Mesothelial cell of epicardium (in vitro differentiated cells): ENCODE measurements around the gene MATK. TPM values are rescaled to one million over a fixed set of nuclear protein-coding genes. Genes with fewer than 3 reads are reported as not detected.

Source experiments
- DNase-seq, 2 experiments: peaks; one replicate each; pipeline ENCODE4 v3.0.0; 2021; ENCODE audit warnings: low spot score in 2 of 2; ENCODE audit not compliant: unreplicated experiment in 2 of 2
- H3K27ac Mint-ChIP-seq: 2 replicates; pipeline ENCODE4 v1.8.0; 2021; ENCODE audit warnings: mixed read lengths
- H3K27me3 Mint-ChIP-seq: 2 replicates; pipeline ENCODE4 v1.8.0; 2021; ENCODE audit warnings: low read depth, mixed read lengths
- H3K36me3 Mint-ChIP-seq: 2 replicates; pipeline ENCODE4 v1.8.0; 2021; ENCODE audit warnings: mixed read lengths
- H3K4me1 Mint-ChIP-seq: 2 replicates; pipeline ENCODE4 v1.8.0; 2021; ENCODE audit warnings: mixed read lengths
- H3K4me3 Mint-ChIP-seq: 2 replicates; pipeline ENCODE4 v1.8.0; 2021; ENCODE audit warnings: mild to moderate bottlenecking, moderate library complexity, mixed read lengths
- H3K9me3 Mint-ChIP-seq: 2 replicates; pipeline ENCODE4 v1.8.0; 2021; ENCODE audit warnings: mixed read lengths
- CTCF ChIP-seq: fragments of 200-600 bp; sonication (generic); IDR thresholded peaks from one replicate; pipeline ENCODE4 v1.5.0; 2021; ENCODE audit warnings: antibody characterized with exemption; ENCODE audit not compliant: unreplicated experiment
- total RNA-seq: library from RNA; stranded (reverse); gene quantifications from 3 replicates; pipeline ENCODE4 v1.2.1, GENCODE V29; 2021

The MATK gene
- total RNA-seq, 1 donor from 2014 or later: 3.7 TPM

- Mint-ChIP-seq H3K9me3 (no peaks in the 10 kb centered on the region), H3K27ac (no peak overlapping the region), H3K4me1 (no peaks in the 10 kb centered on the region), H3K4me3 (no peak overlapping the region), H3K27me3 (no peaks in the 10 kb centered on the region), H3K36me3 (no peaks in the 10 kb centered on the region)
- no peak for DNase-seq
- no peak for TF ChIP-seq CTCF
Measured at GRCh38 chr19:3823350-3823713, 37.2 kb upstream of the MATK start.

- H3K27ac Mint-ChIP-seq: no peak overlapping the region
- DNase-seq: no peak
- H3K4me3 Mint-ChIP-seq: no peak overlapping the region
- no peaks in the 10 kb centered on the region for H3K9me3 Mint-ChIP-seq
- no peaks in the 10 kb centered on the region for H3K27me3 Mint-ChIP-seq
- H3K36me3 Mint-ChIP-seq: no peaks in the 10 kb centered on the region
- no peak for TF ChIP-seq CTCF
- no peaks in the 10 kb centered on the region for H3K4me1 Mint-ChIP-seq
Measured at GRCh38 chr19:3822683-3823349, 36.6 kb upstream of the MATK start.

- Mint-ChIP-seq H3K27ac (no peak overlapping the region), H3K36me3 (no peaks in the 10 kb centered on the region), H3K27me3 (no peaks in the 10 kb centered on the region), H3K9me3 (no peaks in the 10 kb centered on the region), H3K4me3 (no peak overlapping the region), H3K4me1 (no peaks in the 10 kb centered on the region)
- peak; percentile 99 for TF ChIP-seq CTCF
- DNase-seq: peak in 1 of 2 experiments; percentile 72
Measured at GRCh38 chr19:3821857-3822364, 35.7 kb upstream of the MATK start.

- no peaks in the 10 kb centered on the region for H3K36me3 Mint-ChIP-seq
- H3K9me3 Mint-ChIP-seq: no peaks in the 10 kb centered on the region
- no peak for DNase-seq
- no peaks in the 10 kb centered on the region for H3K27me3 Mint-ChIP-seq
- no peak overlapping the region for H3K4me3 Mint-ChIP-seq
- H3K4me1 Mint-ChIP-seq: no peaks in the 10 kb centered on the region
- no peak for TF ChIP-seq CTCF
- H3K27ac Mint-ChIP-seq: no peak overlapping the region
Measured at GRCh38 chr19:3821156-3821555, 35.0 kb upstream of the MATK start.

- no peak for DNase-seq
- no peak overlapping the region for H3K4me3 Mint-ChIP-seq
- H3K9me3 Mint-ChIP-seq: no peaks in the 10 kb centered on the region
- no peaks in the 10 kb centered on the region for H3K4me1 Mint-ChIP-seq
- H3K36me3 Mint-ChIP-seq: no peaks in the 10 kb centered on the region
- TF ChIP-seq CTCF: no peak
- H3K27ac Mint-ChIP-seq: no peak overlapping the region
- no peaks in the 10 kb centered on the region for H3K27me3 Mint-ChIP-seq
Measured at GRCh38 chr19:3819989-3820388, 33.8 kb upstream of the MATK start.
